HFF-Myc (cell line): ENCODE data around the gene KCTD7.
"Not testable (repeated sequence)": the region's sequence is repeated elsewhere in the genome, so short reads cannot be mapped to it uniquely, and the experiment has no call there.

Source experiments
- DNase-seq: peaks from one replicate; pipeline ENCODE4 v3.0.0-alpha.2; 2011; ENCODE audit warnings: low read depth; ENCODE audit errors: extremely low read depth
- H3K4me3 ChIP-seq: replicated peaks from 2 replicates; pipeline ENCODE4 v1.5.1; 2011; ENCODE audit warnings: low read depth, mild to moderate bottlenecking, control low read depth, low read length
- CTCF ChIP-seq: IDR thresholded peaks from 2 replicates; pipeline ENCODE4 v1.5.1; 2012; ENCODE audit warnings: mild to moderate bottlenecking, low read depth, low read length, control low read depth; ENCODE audit errors: missing control alignments

KCTD7 gene

GRCh38 chr7:66615699-66616098 lies 13.0 kb upstream of the KCTD7 start:
- H3K4me3 ChIP-seq, result no peak overlapping the region
- no peak for DNase-seq
- TF ChIP-seq CTCF, result no peak

- no peak overlapping the region for H3K4me3 ChIP-seq
- no peak for DNase-seq
- TF ChIP-seq CTCF, result no peak
These were observed 11.4 kb upstream of the KCTD7 start for GRCh38 chr7:66617295-66617694.

- not testable (repeated sequence) for DNase-seq, H3K4me3 ChIP-seq
These were observed 9.2 kb upstream of the KCTD7 start for GRCh38 chr7:66619341-66619948.

GRCh38 chr7:66626331-66626934 lies 2.2 kb upstream of the KCTD7 start:
- DNase-seq, result no peak
- TF ChIP-seq CTCF, result no peak
- no peak overlapping the region for H3K4me3 ChIP-seq

- no peak for DNase-seq
- TF ChIP-seq CTCF, result no peak
- H3K4me3 ChIP-seq, result no peak overlapping the region
These were observed 1.5 kb upstream of the KCTD7 start for GRCh38 chr7:66627151-66627681.

- no peak for DNase-seq
- no peak for TF ChIP-seq CTCF
- H3K4me3 ChIP-seq, result peak overlapping the region; percentile 60
These were observed 760 bp upstream of the KCTD7 start for GRCh38 chr7:66627881-66628360.

GRCh38 chr7:66629222-66630062 lies 761 bp downstream of the KCTD7 start:
- peak overlapping the region; percentile 60 for H3K4me3 ChIP-seq
- DNase-seq, result no peak
- TF ChIP-seq CTCF, result no peak
